Left renal pelvis (tissue), 4 donors: ENCODE data around the gene ARPC4. TPM values are rescaled to one million over a fixed set of nuclear protein-coding genes. Genes with fewer than 3 reads are reported as not detected.

ENCODE experiments used
- DNase-seq, 4 donors: peaks; one replicate each; pipeline ENCODE4 v3.0.0-alpha.2; 2013; ENCODE audit warnings: low read depth in 4 of 4, low spot score in 3 of 4
- polyA plus RNA-seq, 4 donors: library from polyadenylated mRNA; unstranded; fragments of 120-200 nt; gene quantifications; one replicate each; pipeline ENCODE4 v1.2.1, GENCODE V29; 2013; ENCODE audit not compliant: insufficient read length in 4 of 4

Gene ARPC4
- polyA plus RNA-seq, 4 donors, result 103 to 150 (median 131) TPM

GRCh38 chr3:9787714-9788113 is 5.2 kb upstream of the ARPC4 start:
- DNase-seq, result no peak

- DNase-seq, result no peak
Measured at GRCh38 chr3:9791127-9791526, 1.8 kb upstream of the ARPC4 start.

GRCh38 chr3:9791790-9792404 is 985 bp upstream of the ARPC4 start:
- no peak for DNase-seq

GRCh38 chr3:9793161-9793781 is 389 bp downstream of the ARPC4 start:
- no peak for DNase-seq

GRCh38 chr3:9794400-9794799 is 1.5 kb downstream of the ARPC4 start:
- no peak for DNase-seq

GRCh38 chr3:9795207-9795606 is 2.3 kb downstream of the ARPC4 start:
- DNase-seq, result no peak

- no peak for DNase-seq
Measured at GRCh38 chr3:9797196-9797945, 4.5 kb downstream of the ARPC4 start.

GRCh38 chr3:9800529-9800928 is 7.6 kb downstream of the ARPC4 start:
- DNase-seq, result no peak

GRCh38 chr3:9803494-9803893 is 10.6 kb downstream of the ARPC4 start:
- DNase-seq, result no peak

- no peak for DNase-seq
Measured at GRCh38 chr3:9804996-9805395, 12.1 kb downstream of the ARPC4 start.

GRCh38 chr3:9806137-9806536 is 13.3 kb downstream of the ARPC4 start:
- DNase-seq, result no peak

GRCh38 chr3:9806688-9807589 is 14.1 kb downstream of the ARPC4 start:
- no peak for DNase-seq

- DNase-seq, result no peak
Measured at GRCh38 chr3:9807981-9808344, 15.1 kb downstream of the ARPC4 start.

GRCh38 chr3:9808345-9809037 is 15.6 kb downstream of the ARPC4 start:
- DNase-seq, result no peak

- DNase-seq, result no peak
Measured at GRCh38 chr3:9809239-9809614, 16.3 kb downstream of the ARPC4 start.

- peak in 2 of 4 donors; percentile 49 to 54 for DNase-seq
Measured at GRCh38 chr3:9809615-9810432, 16.9 kb downstream of the ARPC4 start, which contains the start of gene TTLL3. TSS of gene TTLL3 (plus strand) at chr3:9810262. CDS start at chr3:9810662, 400 bp downstream.

- DNase-seq, result no peak
Measured at GRCh38 chr3:9810433-9810770, 17.5 kb downstream of the ARPC4 start.

GRCh38 chr3:9810846-9811245 is 18.0 kb downstream of the ARPC4 start:
- no peak for DNase-seq

- DNase-seq, result no peak
Measured at GRCh38 chr3:9812870-9813483, 20.1 kb downstream of the ARPC4 start.
